CD4-positive, alpha-beta T cell (primary cell): Measurements from ENCODE around the gene KCNJ11. TPM values are rescaled to one million over a fixed set of nuclear protein-coding genes. Genes with fewer than 3 reads are reported as not detected.
A peak's percentile ranks its signal among the peaks of the same experiment; 100 is the strongest.

Experiments used
- ATAC-seq: fragments of 200-7000 bp; cut with Tn5 transposase; one replicate; pipeline ENCODE4 v1.10.0; 2022; ENCODE audit warnings: mild to moderate bottlenecking; ENCODE audit not compliant: poor library complexity
- CTCF ChIA-PET: fragments of 350-600 bp; sonication (Branson Sonifier 250); formaldehyde crosslinking; loops from one replicate; lab custom pipeline; 2021; ENCODE audit warnings: antibody characterized with exemption, inconsistent platforms; lab: Charles Lee
- POLR2A ChIA-PET: fragments of 350-600 bp; sonication (Branson Sonifier 250); formaldehyde crosslinking; loops from one replicate; lab custom pipeline; 2021; ENCODE audit warnings: antibody characterized with exemption, inconsistent platforms; lab: Charles Lee
- DNase-seq, 14 experiments: peaks; one replicate each; pipeline ENCODE4 v3.0.0-alpha.2; 2013 to 2020; ENCODE audit warnings: mixed read lengths in 2 of 14
- H3K27ac ChIP-seq, 2 donors: one replicate each; pipeline versions ENCODE4 v1.5.1 to v1.7.0; 2013; ENCODE audit warnings: low read length in 2 of 2, low read depth in 1 of 2, mild to moderate bottlenecking in 1 of 2
- H3K27me3 ChIP-seq, 2 experiments: 1 replicate in 1 of 2; 2 replicates in 1 of 2; pipeline versions ENCODE4 v1.6.1 to v1.7.0; 2013; ENCODE audit warnings: low read length in 2 of 2, control low read depth in 1 of 2, mild to moderate bottlenecking in 1 of 2, moderate library complexity in 1 of 2; ENCODE audit not compliant: insufficient read depth in 2 of 2, control insufficient read depth in 1 of 2
- H3K36me3 ChIP-seq: one replicate; pipeline ENCODE4 v1.6.1; 2013; ENCODE audit warnings: low read length, control low read depth; ENCODE audit not compliant: insufficient read depth
- H3K4me1 ChIP-seq: one replicate; pipeline ENCODE4 v1.6.1; 2013; ENCODE audit warnings: low read length, control low read depth; ENCODE audit not compliant: insufficient read depth
- H3K4me3 ChIP-seq: one replicate; pipeline ENCODE4 v1.5.1; 2013; ENCODE audit warnings: mild to moderate bottlenecking, low read length, moderate library complexity
- H3K9me3 ChIP-seq, 2 experiments: 1 replicate in 1 of 2; 2 replicates in 1 of 2; pipeline versions ENCODE4 v1.6.1 to v1.7.0; 2013; ENCODE audit warnings: low read length in 2 of 2, mild to moderate bottlenecking in 2 of 2, control low read depth in 1 of 2, moderate library complexity in 1 of 2; ENCODE audit not compliant: control insufficient read depth in 1 of 2, insufficient read depth in 1 of 2
- H3K27ac Mint-ChIP-seq: one replicate; pipeline ENCODE4 v1.8.0; 2020; ENCODE audit warnings: mixed read lengths
- H3K27me3 Mint-ChIP-seq: one replicate; pipeline ENCODE4 v1.8.0; 2021; ENCODE audit warnings: mixed read lengths
- H3K36me3 Mint-ChIP-seq: one replicate; pipeline ENCODE4 v1.8.0; 2021; ENCODE audit warnings: low read depth, mixed read lengths
- H3K4me1 Mint-ChIP-seq: one replicate; pipeline ENCODE4 v1.8.0; 2021; ENCODE audit warnings: low read depth, mixed read lengths
- H3K4me3 Mint-ChIP-seq: one replicate; pipeline ENCODE4 v1.8.0; 2020; ENCODE audit warnings: mild to moderate bottlenecking, mixed read lengths
- H3K9me3 Mint-ChIP-seq: one replicate; pipeline ENCODE4 v1.8.0; 2020; ENCODE audit warnings: mixed read lengths
- CTCF ChIP-seq: fragments of 200-600 bp; IDR thresholded peaks from one replicate; pipeline ENCODE4 v1.8.0; 2022; ENCODE audit warnings: antibody characterized with exemption, mild to moderate bottlenecking
- intact Hi-C, 2 experiments: fragments of 100-400 bp; cut with DNase I in 1 of 2; cut with micrococcal nuclease in 1 of 2; formaldehyde crosslinking; loops; one replicate each; pipeline versions ENCODE4 v1.15.1 to v1.9.0; 2023 to 2025; cut with DNase I, micrococcal nuclease
- total RNA-seq, 174 experiments: library from RNA in 2 of 174; stranded (reverse) in 2 of 174; gene quantifications; one replicate each; pipeline ENCODE4 v1.2.3 and lab custom pipeline; 2021 to 2026

The KCNJ11 gene
- total RNA-seq, 2 experiments from 2014 or later: 0.08 TPM; not detected in 1

- peaks cover 21% of the 10 kb centered on the region for H3K4me1 ChIP-seq
- no peaks in the 10 kb centered on the region for H3K36me3 ChIP-seq
- H3K27ac Mint-ChIP-seq: peak within 1 kb of the TSS; percentile 72
- CTCF ChIA-PET: no interaction called here
- DNase-seq (peak; percentile 28 to 91 (median 52)), ATAC-seq (peak; percentile 70)
- peaks cover 13% of the 10 kb centered on the region for H3K36me3 Mint-ChIP-seq
- H3K27me3 Mint-ChIP-seq: no peaks in the 10 kb centered on the region
- POLR2A ChIA-PET: interaction anchor here (1.3 kb wide), 1 partner anchor 17 kb away, joined by 3 read pairs; no protein-coding TSS in a partner anchor
- intact Hi-C loops: loop anchor here (2.0 to 10.0 kb wide), 6 partner anchors 73 to 277 kb away; partner anchors contain the start of genes NUCB2 (in 1 of the 2), PIK3C2A (in 1 of the 2) and RPS13 (in 1 of the 2)
- peaks cover 35% of the 10 kb centered on the region for H3K4me1 Mint-ChIP-seq
- H3K9me3 ChIP-seq: no peaks in the 10 kb centered on the region
- H3K4me3 Mint-ChIP-seq: peak within 1 kb of the TSS; percentile 93
- H3K4me3 ChIP-seq: peak within 1 kb of the TSS; percentile 62
- TF ChIP-seq CTCF: peak; percentile 7
- H3K27ac ChIP-seq: no peak within 1 kb of the TSS
- no peaks in the 10 kb centered on the region for H3K9me3 Mint-ChIP-seq
- no peaks in the 10 kb centered on the region for H3K27me3 ChIP-seq
These were observed 36.8 kb downstream of the KCNJ11 start, which contains the start of gene NCR3LG1 for GRCh38 chr11:17351510-17352176. NCR3LG1 (plus strand) TSS chr11:17351800; CDS start chr11:17351970, 170 bp downstream.

GRCh38 chr11:17351172-17351509 is 37.3 kb downstream of the KCNJ11 start:
- Mint-ChIP-seq H3K27me3 (no peaks in the 10 kb centered on the region), H3K36me3 (peaks cover 13% of the 10 kb centered on the region), H3K27ac (peak overlapping the region; percentile 72), H3K9me3 (no peaks in the 10 kb centered on the region), H3K4me1 (peaks cover 35% of the 10 kb centered on the region), H3K4me3 (peak overlapping the region; percentile 93)
- DNase-seq (no peak), ATAC-seq (no peak)
- TF ChIP-seq CTCF: peak; percentile 26
- no peak overlapping the region for H3K27ac ChIP-seq
- intact Hi-C loops: loop anchor here (5.0 to 10.0 kb wide), 5 partner anchors 74 to 276 kb away; partner anchors contain the start of genes NUCB2 (in 1 of the 2), PIK3C2A (in 1 of the 2) and RPS13 (in 1 of the 2)
- CTCF ChIA-PET: no interaction called here
- no peaks in the 10 kb centered on the region for H3K36me3 ChIP-seq
- POLR2A ChIA-PET: interaction anchor here (0.7 to 1.1 kb wide), 2 partner anchors 31 to 274 kb away, joined by 3 to 4 read pairs; partner anchors contain the start of gene RPS13
- peak overlapping the region; percentile 62 for H3K4me3 ChIP-seq
- no peaks in the 10 kb centered on the region for H3K27me3 ChIP-seq
- peaks cover 21% of the 10 kb centered on the region for H3K4me1 ChIP-seq
- H3K9me3 ChIP-seq: no peaks in the 10 kb centered on the region

GRCh38 chr11:17350455-17351171 is 37.8 kb downstream of the KCNJ11 start:
- H3K36me3 Mint-ChIP-seq: peaks cover 13% of the 10 kb centered on the region
- POLR2A ChIA-PET: interaction anchor here (0.7 to 1.1 kb wide), 2 partner anchors 32 to 273 kb away, joined by 3 to 4 read pairs; partner anchors contain the start of gene RPS13
- CTCF ChIA-PET: no interaction called here
- H3K9me3 ChIP-seq: no peaks in the 10 kb centered on the region
- peaks cover 21% of the 10 kb centered on the region for H3K4me1 ChIP-seq
- H3K36me3 ChIP-seq: no peaks in the 10 kb centered on the region
- DNase-seq (peak in 2 of 14 experiments; percentile 10 to 22), ATAC-seq (no peak)
- H3K27ac ChIP-seq: no peak overlapping the region
- H3K27me3 ChIP-seq: no peaks in the 10 kb centered on the region
- peak overlapping the region; percentile 62 for H3K4me3 ChIP-seq
- H3K27ac Mint-ChIP-seq: peak overlapping the region; percentile 72
- H3K4me3 Mint-ChIP-seq: peak overlapping the region; percentile 93
- intact Hi-C loops: loop anchor here (5.0 to 10.0 kb wide), 5 partner anchors 73 to 276 kb away; partner anchors contain the start of genes NUCB2 (in 1 of the 2), PIK3C2A (in 1 of the 2) and RPS13 (in 1 of the 2)
- H3K4me1 Mint-ChIP-seq: peaks cover 35% of the 10 kb centered on the region
- H3K9me3 Mint-ChIP-seq: no peaks in the 10 kb centered on the region
- TF ChIP-seq CTCF: no peak
- H3K27me3 Mint-ChIP-seq: no peaks in the 10 kb centered on the region
